SH-SY5Y (cell line): ENCODE measurements around the gene DRC1.

Source experiments
- GATA2 ChIP-seq: IDR thresholded peaks from 2 replicates; pipeline ENCODE4 v1.6.1; 2011; ENCODE audit warnings: mild to moderate bottlenecking, low read depth, low read length
- GATA3 ChIP-seq: IDR thresholded peaks from 2 replicates; pipeline ENCODE4 v1.6.1; 2011; ENCODE audit warnings: low read depth, mild to moderate bottlenecking, low read length, moderate library complexity

GRCh38 chr2:26457695-26458364 lies 56.1 kb downstream of the DRC1 start:
- TF ChIP-seq GATA2 (no peak), GATA3 (no peak)
